HepG2 (cell line): Measurements from ENCODE around the gene MBD2. TPM values are rescaled to one million over a fixed set of nuclear protein-coding genes. Genes with fewer than 3 reads are reported as not detected.

ENCODE experiments used
- ATAC-seq: fragments of 200-7000 bp; cut with Tn5 transposase; 3 replicates; pipeline ENCODE4 v1.9.1; 2020; ENCODE audit warnings: mild to moderate bottlenecking, moderate library complexity
- BruUV-seq: library from RNA; stranded (reverse); fragments of 400-500 nt; replicated peaks from 2 replicates; lab custom pipeline; 2021; lab: Mats Ljungman, UMichigan
- CTCF ChIA-PET: fragments of 300-600 bp; formaldehyde crosslinking; extraction: SDS; loops from one replicate; lab custom pipeline; 2021; ENCODE audit warnings: low total read pairs, inconsistent platforms, low intra/inter-chr PET ratio; lab: Yijun Ruan, JAX
- POLR2A ChIA-PET: fragments of 350-600 bp; sonication (Branson Sonifier 250); formaldehyde crosslinking; loops from one replicate; lab custom pipeline; 2020; ENCODE audit warnings: antibody characterized with exemption, inconsistent platforms; lab: Yijun Ruan, JAX
- DNase-seq: peaks from one replicate; pipeline ENCODE4 v3.0.0-alpha.2; 2015; ENCODE audit warnings: low spot score
- FAIRE-seq: peaks from 3 replicates; lab custom pipeline; 2011; peaks lifted over from hg19 to GRCh38; lab: Jason Lieb, UNC
- H2AFZ ChIP-seq: one replicate; pipeline ENCODE4 v1.6.1; 2011; ENCODE audit warnings: low read length, inconsistent platforms
- H3K27ac ChIP-seq: fragments of 300-600 bp; 3 replicates; pipeline ENCODE4 v1.8.0; 2011; ENCODE audit warnings: mixed run types, mild to moderate bottlenecking, mixed read lengths, low read length, inconsistent platforms; ENCODE audit not compliant: insufficient read depth; ENCODE audit errors: extremely low read length
- H3K27me3 ChIP-seq, 2 experiments: fragments of 200-600 bp in 1 of 2; 2 replicates in 1 of 2; 3 replicates in 1 of 2; pipeline versions ENCODE4 v1.6.0 to v1.8.0; 2011; ENCODE audit warnings: low read length in 2 of 2, mild to moderate bottlenecking in 2 of 2, moderate library complexity in 2 of 2, inconsistent platforms in 1 of 2; ENCODE audit not compliant: insufficient read depth in 2 of 2, control insufficient read depth in 1 of 2
- H3K36me3 ChIP-seq, 2 experiments: fragments of 200-600 bp in 1 of 2; replicated peaks in 1 of 2; 2 replicates in 1 of 2; 3 replicates in 1 of 2; pipeline versions ENCODE4 v1.5.1 to v1.8.0; 2011; ENCODE audit warnings: low read length in 2 of 2, inconsistent platforms in 1 of 2; ENCODE audit not compliant: insufficient read depth in 2 of 2, control insufficient read depth in 1 of 2
- H3K4me1 ChIP-seq: 2 replicates; pipeline ENCODE4 v1.5.1; 2012; ENCODE audit warnings: low read length, inconsistent platforms; ENCODE audit not compliant: insufficient read depth
- H3K4me2 ChIP-seq: 2 replicates; pipeline ENCODE4 v1.6.0; 2011; ENCODE audit warnings: low read depth, low read length, inconsistent platforms
- H3K4me3 ChIP-seq, 3 experiments: fragments of 200-600 bp in 1 of 3; sonication (generic), shearing (Covaris generic) in 1 of 3; replicated peaks in 1 of 3; 2 replicates each; pipeline ENCODE4 v1.5.1; 2011 to 2016; ENCODE audit warnings: low read length in 3 of 3, inconsistent platforms in 2 of 3, low read depth in 2 of 3, mild to moderate bottlenecking in 2 of 3, control low read depth in 1 of 3, mixed read lengths in 1 of 3; ENCODE audit not compliant: insufficient read depth in 1 of 3
- H3K79me2 ChIP-seq: one replicate; pipeline ENCODE4 v1.6.1; 2011; ENCODE audit warnings: low read length, inconsistent platforms; ENCODE audit not compliant: insufficient read depth
- H3K9ac ChIP-seq: 2 replicates; pipeline ENCODE4 v1.6.0; 2011; ENCODE audit warnings: mild to moderate bottlenecking, low read depth, low read length, inconsistent platforms; ENCODE audit not compliant: insufficient read depth
- H3K9me3 ChIP-seq: 2 replicates; pipeline ENCODE4 v1.5.1; 2012; ENCODE audit warnings: mild to moderate bottlenecking, low read length
- H4K20me1 ChIP-seq: 2 replicates; pipeline ENCODE4 v1.6.0; 2011; ENCODE audit warnings: inconsistent platforms, mild to moderate bottlenecking, low read length, moderate library complexity; ENCODE audit not compliant: insufficient read depth
- CREB1 ChIP-seq, 2 experiments: fragments of 450-650 bp in 1 of 2; IDR thresholded peaks; 2 replicates each; pipeline ENCODE4 v1.6.1; 2016 to 2017; ENCODE audit warnings: control low read depth in 1 of 2, mild to moderate bottlenecking in 1 of 2, missing compliant biosample characterization in 1 of 2, missing genetic modification characterization in 1 of 2
- TBP ChIP-seq: sonication (generic); formaldehyde crosslinking; IDR thresholded peaks from 2 replicates; pipeline ENCODE4 v1.5.0; 2020; ENCODE audit warnings: missing genetic modification reagents
- TOE1 ChIP-seq: sonication (generic); formaldehyde crosslinking; IDR thresholded peaks from 2 replicates; pipeline ENCODE4 v1.4.0; 2020; ENCODE audit warnings: mild to moderate bottlenecking, missing genetic modification reagents
- ZNF230 ChIP-seq: sonication (generic); formaldehyde crosslinking; IDR thresholded peaks from 2 replicates; pipeline ENCODE4 v1.4.0; 2020; ENCODE audit warnings: mild to moderate bottlenecking, missing genetic modification reagents
- WGBS: methylation state at CpG from one replicate; pipeline ENCODE4 v1.1.6; 2017; ENCODE audit warnings: low lambda C conversion rate; 5-methylcytosine and 5-hydroxymethylcytosine counted together
- in situ Hi-C: cut with HindIII; loops from 2 replicates; pipeline ENCODE4 v1.10.0; 2017; ENCODE audit warnings: low pct_unique_long_range_greater_than_20kb; ENCODE audit not compliant: extremely low pct_ligation_motif_present
- intact Hi-C: fragments of 100-400 bp; cut with micrococcal nuclease; formaldehyde crosslinking; loops from one replicate; pipeline ENCODE4 v1.10.0; 2022; ENCODE audit not compliant: unreplicated experiment
- polyA plus RNA-seq, 8 experiments: library from polyadenylated mRNA; depleted of rRNA in 3 of 8; stranded (reverse) in 7 of 8; unstranded in 1 of 8; fragments of >200 nt; fragmentation: Illumina TruSeq in 4 of 8; extraction: Trizol in 4 of 8; gene quantifications; 2 replicates each; pipeline versions ENCODE4 v1.2.1 to v1.2.3, GENCODE V29; 2011 to 2016; ENCODE audit warnings: low read depth in 4 of 8, missing spikeins in 1 of 8, mixed read lengths in 1 of 8; ENCODE audit not compliant: insufficient read depth in 1 of 8
- total RNA-seq, 5 experiments: library from RNA; depleted of rRNA; stranded (reverse); fragments of >200 nt; fragmentation: Illumina TruSeq; extraction: Trizol; gene quantifications; 2 replicates each; pipeline ENCODE4 v1.2.3, GENCODE V29; 2016; ENCODE audit warnings: low read depth in 1 of 5
- TF ChIP-seq, protein P1 (sequence below): sonication (generic); formaldehyde crosslinking; IDR thresholded peaks from 2 replicates; pipeline ENCODE4 v1.5.0; 2020; ENCODE audit warnings: mild to moderate bottlenecking, missing genetic modification reagents
- TF ChIP-seq, protein P2 (sequence below): sonication (generic); formaldehyde crosslinking; IDR thresholded peaks from 2 replicates; pipeline ENCODE4 v1.4.0; 2020; ENCODE audit warnings: missing genetic modification reagents

The MBD2 gene
- total and polyA plus RNA-seq, 2 of the 13 experiments (the other 11 are each of a cell fraction or from before 2014, with no cell fraction given) = 19.1 to 38.5 TPM

DNA sequence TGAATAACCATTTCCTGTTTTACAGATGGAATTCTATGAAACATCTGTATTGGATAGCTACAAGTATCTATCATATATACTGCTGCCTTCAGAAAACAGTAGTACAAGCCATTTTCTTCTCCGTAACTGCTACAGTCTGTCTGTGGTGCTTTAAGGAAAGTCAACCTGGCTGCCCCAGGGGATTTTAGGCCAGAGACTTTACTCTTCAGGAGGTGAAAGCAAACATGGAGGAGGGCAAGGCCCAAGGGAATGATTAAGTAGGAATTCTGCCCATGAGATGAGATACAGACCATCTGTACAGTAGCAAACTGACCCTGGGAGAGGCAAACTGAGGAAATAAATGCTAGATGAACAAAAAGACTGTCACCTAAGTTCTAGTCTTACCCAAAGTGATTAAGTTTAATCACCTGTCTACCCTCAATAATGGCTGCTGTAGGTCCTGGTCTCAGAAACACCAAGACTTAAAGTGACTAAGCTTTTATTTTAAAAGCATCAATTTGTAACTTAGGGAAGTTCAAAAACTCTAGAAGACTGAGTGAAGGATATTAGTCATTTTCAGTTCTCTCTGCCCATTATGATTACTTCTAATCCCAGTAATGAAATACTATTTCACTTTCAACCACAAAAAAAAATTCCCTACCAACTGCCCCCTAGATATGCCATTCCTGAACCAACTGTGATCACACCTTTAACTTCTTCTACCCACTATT lies 14.8 kb downstream of the MBD2 start:
- Histone ChIP-seq H3K4me2 (no peak overlapping the region), H3K4me1 (peaks cover 35% of the 10 kb centered on the region), H4K20me1 (peaks cover 3% of the 10 kb centered on the region; the same call in 1 of the 2 replicates), H3K27ac (no peak overlapping the region), H3K4me3 (no peak overlapping the region), H2AFZ (no peak overlapping the region), H3K9me3 (no peaks in the 10 kb centered on the region), H3K9ac (no peak overlapping the region), H3K36me3 (peaks cover 0 to 3% of the 10 kb centered on the region in 2 experiments; a peak in 1 of 5 replicates), H3K27me3 (no peaks in the 10 kb centered on the region), H3K79me2 (peaks cover 76% of the 10 kb centered on the region)
- no peak for FAIRE-seq
- ATAC-seq = no peak
- intact Hi-C loops = no loop called here
- DNase-seq = no peak
- 100% methylated on average over 1 of the region's 1 CpG for WGBS
- ChIA-PET POLR2A (no interaction called here), CTCF (no interaction called here)
- BruUV-seq = no TSS peak
- no peak for TF ChIP-seq ZNF230 (CRISPR knock-in tag)
- TF ChIP-seq, protein P1, sequence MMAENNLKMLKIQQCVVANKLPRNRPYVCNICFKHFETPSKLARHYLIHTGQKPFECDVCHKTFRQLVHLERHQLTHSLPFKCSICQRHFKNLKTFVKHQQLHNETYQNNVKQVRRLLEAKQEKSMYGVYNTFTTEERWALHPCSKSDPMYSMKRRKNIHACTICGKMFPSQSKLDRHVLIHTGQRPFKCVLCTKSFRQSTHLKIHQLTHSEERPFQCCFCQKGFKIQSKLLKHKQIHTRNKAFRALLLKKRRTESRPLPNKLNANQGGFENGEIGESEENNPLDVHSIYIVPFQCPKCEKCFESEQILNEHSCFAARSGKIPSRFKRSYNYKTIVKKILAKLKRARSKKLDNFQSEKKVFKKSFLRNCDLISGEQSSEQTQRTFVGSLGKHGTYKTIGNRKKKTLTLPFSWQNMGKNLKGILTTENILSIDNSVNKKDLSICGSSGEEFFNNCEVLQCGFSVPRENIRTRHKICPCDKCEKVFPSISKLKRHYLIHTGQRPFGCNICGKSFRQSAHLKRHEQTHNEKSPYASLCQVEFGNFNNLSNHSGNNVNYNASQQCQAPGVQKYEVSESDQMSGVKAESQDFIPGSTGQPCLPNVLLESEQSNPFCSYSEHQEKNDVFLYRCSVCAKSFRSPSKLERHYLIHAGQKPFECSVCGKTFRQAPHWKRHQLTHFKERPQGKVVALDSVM = no peak
- TF ChIP-seq, protein P2, sequence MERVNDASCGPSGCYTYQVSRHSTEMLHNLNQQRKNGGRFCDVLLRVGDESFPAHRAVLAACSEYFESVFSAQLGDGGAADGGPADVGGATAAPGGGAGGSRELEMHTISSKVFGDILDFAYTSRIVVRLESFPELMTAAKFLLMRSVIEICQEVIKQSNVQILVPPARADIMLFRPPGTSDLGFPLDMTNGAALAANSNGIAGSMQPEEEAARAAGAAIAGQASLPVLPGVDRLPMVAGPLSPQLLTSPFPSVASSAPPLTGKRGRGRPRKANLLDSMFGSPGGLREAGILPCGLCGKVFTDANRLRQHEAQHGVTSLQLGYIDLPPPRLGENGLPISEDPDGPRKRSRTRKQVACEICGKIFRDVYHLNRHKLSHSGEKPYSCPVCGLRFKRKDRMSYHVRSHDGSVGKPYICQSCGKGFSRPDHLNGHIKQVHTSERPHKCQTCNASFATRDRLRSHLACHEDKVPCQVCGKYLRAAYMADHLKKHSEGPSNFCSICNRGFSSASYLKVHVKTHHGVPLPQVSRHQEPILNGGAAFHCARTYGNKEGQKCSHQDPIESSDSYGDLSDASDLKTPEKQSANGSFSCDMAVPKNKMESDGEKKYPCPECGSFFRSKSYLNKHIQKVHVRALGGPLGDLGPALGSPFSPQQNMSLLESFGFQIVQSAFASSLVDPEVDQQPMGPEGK (CRISPR knock-in tag) = no peak
- no peak for TF ChIP-seq TOE1 (CRISPR knock-in tag)
- TF ChIP-seq CREB1 (IDR thresholded peaks at IDR 0.05) = no peak
- 0 out of 2 replicates have a peak, but pooled peaks have one; percentile 17 for TF ChIP-seq CREB1 (CRISPR knock-in tag; IDR thresholded peaks at IDR 0.05)
- no peak for TF ChIP-seq TBP (CRISPR knock-in tag)
- in situ Hi-C loops = no loop called here
